K562 treated with DMSO at 1 percent for 4 hours (cell line): ENCODE measurements around the gene SPIN1. TPM values are rescaled to one million over a fixed set of nuclear protein-coding genes. Genes with fewer than 3 reads are reported as not detected.

Source experiments
- total RNA-seq: library from RNA; unstranded; fragments of 300-600 nt; gene quantifications from 2 replicates; pipeline ENCODE4 v1.2.3, GENCODE V29; 2022; ENCODE audit not compliant: insufficient read depth

SPIN1 gene
- 6.4 and 14.2 TPM in 2 replicates for total RNA-seq

DNA sequence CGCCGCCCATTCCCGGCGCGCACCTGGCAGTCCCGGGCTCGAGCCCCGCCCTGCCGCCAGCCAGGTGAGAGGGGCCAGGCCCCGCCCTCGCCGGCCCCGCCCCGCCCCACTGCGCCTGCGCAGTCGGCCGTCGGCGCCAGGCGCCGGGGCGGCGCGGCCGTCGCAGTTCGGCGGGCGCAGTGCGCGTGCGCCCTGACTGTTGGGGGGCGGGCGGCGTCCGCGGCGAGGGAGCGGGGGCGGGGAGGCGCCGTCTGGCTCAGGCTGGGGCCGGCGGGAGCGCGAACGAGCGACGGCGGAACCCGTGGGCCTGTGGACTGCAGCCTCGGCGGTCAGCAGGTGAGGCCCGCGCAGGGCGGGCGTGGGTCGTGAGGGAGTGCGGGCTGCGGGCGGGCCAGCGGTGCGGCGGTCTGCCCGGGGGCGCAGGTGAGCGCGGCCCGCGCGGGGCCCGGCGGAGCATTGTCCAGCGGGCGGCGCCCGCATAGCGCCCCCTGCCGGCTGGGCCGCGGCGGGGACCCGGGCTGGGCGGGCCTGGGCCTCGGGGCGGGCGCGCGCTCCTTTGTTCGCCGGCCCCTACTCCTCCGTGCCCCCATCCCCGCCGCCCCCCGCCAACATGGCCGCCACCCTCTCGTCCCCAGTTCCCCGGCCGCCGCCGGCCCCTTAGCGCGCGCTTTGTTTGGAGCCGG lies at the start of gene SPIN1:
TSS of gene SPIN1 (plus strand) at position 242 of the 683 bp plus-strand sequence. CDS start 38,096 bp downstream, outside the sequence.

Other genes starting within 250 kb of the SPIN1 start
- gene SPATA31C2, start 250.0 kb upstream of the SPIN1 start, total RNA-seq = not detected in 2 replicates
- not detected in 2 replicates for gene NXNL2, start 146.7 kb downstream of the SPIN1 start, total RNA-seq